DMS153 (cell line): ENCODE results near the gene KCNQ1OT1.

ENCODE experiments used
- DNase-seq: peaks from one replicate; lab custom pipeline; 2025; lab: John Stamatoyannopoulos, UW

The KCNQ1OT1 gene

GRCh38 chr11:2699531-2700414 lies at the start of gene KCNQ1OT1:
Gene KCNQ1OT1 (minus strand): TSS chr11:2699994.
- DNase-seq, result peak; percentile 88

- DNase-seq, result no peak
These were observed 49.2 kb upstream of the KCNQ1OT1 start for GRCh38 chr11:2748814-2749554.

DNA sequence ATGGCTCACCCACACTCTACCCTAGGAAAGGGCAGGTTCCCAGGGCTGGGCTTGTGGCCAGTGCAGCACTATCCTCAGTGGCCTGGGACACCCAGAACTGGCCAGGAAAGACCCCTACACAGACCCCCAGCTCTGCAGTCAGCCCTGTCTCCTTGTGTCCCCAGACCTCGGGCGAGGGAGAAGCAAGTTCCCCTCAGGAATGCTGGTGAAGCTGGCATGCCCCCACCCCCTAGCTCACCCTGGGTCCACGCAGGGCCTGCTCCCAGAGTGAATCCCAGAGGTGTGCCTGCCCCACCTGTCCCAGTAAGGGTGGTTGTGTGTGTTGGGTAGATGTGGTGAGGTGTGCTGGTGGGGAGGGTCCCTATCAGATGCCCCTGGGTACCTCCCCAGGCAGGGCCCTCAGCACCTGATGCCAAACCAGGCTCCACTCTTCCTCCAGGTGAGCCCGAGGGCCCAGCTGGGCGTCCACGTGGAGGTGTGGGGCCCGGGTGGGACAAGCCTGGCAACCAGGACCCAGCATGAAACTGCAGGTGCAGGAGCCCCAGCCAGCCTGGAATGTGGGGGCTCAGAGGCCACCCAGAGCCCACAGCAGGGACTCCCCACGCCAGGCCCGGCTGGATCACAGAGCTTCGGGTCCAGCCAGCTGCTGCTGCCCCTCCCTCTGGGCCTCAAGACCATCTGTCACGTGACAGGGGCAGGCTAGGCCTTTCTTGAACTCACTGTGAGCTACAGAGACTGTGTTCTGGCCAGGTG lies 48.4 kb upstream of the KCNQ1OT1 start:
- DNase-seq, result no peak

GRCh38 chr11:2747248-2748027 lies 47.6 kb upstream of the KCNQ1OT1 start:
- no peak for DNase-seq

DNA sequence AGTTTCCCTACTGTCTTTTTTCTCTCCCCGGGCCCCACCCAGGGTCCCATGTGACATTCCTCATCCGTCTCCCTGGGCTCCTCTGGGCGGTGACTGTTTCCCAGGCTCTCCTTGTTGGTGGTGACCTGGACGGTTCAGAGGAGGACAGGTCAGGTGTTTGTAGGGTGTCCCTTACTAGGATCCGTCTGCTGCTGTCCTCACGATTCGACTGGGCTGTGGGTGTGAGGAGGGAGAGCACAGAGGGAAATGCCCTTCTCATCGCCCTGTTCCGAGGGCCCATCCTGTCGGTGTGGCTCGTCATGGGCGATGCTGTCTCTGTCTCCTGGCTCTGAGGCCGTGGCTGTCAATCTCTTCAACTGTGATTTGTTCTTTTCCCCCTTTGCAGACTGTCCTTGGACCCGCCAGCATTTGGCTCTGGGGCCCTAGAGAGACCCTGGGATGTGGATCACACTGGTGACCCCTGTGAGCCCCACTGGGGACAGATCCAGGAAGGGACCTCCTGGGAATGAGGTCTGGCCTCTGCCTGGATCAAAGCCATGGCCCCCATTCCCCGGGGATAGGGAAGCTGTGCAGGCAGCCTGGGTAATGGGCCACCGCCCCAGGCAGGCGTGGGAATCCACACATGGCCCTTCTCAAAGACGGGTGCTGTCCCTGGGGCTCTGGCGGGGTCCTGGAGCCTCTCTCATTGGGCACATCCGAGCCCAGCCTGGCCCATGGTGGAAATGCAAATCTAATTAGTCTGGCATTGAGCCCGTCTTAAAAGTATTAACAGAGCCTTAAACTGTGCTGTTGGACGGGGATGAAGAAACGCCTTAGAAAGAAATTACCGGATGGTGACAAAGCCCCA lies 46.8 kb upstream of the KCNQ1OT1 start:
- no peak for DNase-seq

DNA sequence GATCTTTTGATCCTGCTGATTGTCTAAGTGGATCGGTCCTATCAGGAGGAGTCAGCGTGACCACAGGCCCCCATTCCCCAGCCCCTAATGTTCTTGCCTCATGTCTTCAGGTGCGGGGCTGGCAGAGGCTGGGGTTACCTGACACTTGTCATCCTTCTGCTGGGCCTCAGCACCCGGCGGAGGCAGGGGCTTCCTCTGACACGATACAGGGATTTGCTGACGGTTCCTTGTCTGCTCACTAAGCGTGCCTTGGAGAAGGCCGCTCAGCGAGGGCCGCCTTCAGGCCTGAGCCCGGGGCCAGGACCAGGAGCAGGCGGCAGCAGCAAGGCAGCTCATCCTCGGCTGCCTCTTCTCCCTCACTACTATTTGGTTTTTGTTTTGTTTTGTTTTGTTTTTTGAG lies 45.7 kb upstream of the KCNQ1OT1 start:
- no peak for DNase-seq

GRCh38 chr11:2744166-2744565 lies 44.4 kb upstream of the KCNQ1OT1 start:
- no peak for DNase-seq

- DNase-seq, result no peak
These were observed 43.8 kb upstream of the KCNQ1OT1 start for GRCh38 chr11:2743427-2744110.

DNA sequence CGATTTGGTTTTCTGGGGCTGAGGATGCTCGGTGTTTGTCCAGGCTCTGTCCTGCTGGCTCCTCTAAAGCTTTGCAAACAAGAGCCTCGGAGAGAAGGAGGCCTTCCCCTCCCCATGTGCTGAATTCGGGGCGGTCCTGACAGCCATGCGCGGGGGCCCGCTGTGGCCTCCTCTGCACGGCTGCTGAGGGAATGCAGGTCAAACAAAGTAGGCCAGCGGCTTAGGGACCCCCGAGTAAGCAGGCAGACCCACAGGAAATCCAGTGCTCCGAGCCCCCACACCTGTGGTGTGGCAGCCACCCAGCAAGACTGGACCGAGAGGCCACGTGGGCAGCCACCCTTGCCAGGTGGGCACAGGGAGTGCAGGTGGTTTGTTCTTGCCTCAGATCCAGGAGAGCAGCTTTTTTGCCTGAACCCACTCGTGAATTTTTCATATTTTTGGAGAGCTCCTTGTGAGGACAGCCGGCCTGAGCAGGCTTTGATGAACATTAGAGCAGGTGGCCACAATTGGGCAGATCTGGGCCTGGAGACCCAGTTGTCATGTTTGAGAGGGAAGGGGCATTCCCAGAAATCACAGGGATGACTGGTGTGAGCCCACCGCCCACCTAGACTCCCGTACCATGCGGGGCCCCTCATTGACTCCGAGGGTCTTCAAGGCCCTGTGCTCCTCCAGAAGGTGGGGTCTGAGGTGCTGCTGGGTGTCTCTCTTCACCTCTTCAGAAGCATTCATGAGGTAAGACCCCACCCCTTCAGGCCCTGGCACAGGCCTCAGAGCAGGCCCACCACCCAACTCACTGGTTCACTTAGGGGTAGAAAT lies 43.0 kb upstream of the KCNQ1OT1 start:
- no peak for DNase-seq

- no peak for DNase-seq
These were observed 42.4 kb upstream of the KCNQ1OT1 start for GRCh38 chr11:2742201-2742600.

GRCh38 chr11:2741377-2742131 lies 41.8 kb upstream of the KCNQ1OT1 start:
- DNase-seq, result no peak

GRCh38 chr11:2741006-2741376 lies 41.2 kb upstream of the KCNQ1OT1 start:
- no peak for DNase-seq

GRCh38 chr11:2740275-2740940 lies 40.6 kb upstream of the KCNQ1OT1 start:
- DNase-seq, result no peak

- no peak for DNase-seq
These were observed 39.9 kb upstream of the KCNQ1OT1 start for GRCh38 chr11:2739531-2740274.

DNA sequence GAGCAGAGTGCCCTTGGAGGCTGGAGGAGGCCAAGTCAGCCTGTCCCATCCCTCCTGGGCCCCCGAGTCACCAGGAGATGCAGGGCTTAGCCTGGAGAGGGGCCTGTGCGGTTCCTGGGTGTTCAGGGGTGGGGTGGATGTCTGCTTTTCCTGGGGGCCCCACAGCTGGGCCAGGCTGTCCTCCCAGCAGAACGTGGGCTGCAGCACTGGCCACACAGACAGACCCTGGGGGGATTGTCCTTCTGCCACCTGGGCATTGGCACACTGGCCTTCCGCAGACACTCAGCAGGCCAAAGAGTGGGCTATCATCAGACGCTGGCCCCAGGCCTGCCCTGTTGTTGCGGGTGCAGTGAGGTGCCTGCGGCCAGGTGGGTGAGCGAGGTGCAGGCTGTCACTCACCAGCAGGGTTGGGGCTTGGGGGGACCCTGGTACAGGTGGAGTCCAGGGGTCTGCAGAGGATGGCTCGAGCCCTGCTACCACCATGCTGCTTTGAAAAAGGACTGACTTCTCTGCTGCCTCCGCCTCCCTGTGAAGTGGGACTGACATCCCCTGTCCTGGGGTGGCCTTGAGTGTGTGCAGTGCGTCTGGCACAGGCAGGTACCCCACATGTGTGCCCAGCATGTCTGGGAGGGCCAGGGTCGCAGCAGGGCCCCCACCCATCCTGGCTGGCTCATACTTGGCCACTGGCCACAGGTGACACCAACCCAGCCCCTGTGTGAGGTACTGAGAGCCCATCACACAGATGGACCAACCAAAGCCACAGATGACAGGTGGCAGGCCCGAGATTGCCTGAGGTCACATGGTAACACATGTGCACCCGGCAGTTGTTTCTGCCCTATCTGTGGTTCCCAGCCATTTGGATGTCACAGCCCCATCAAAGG lies 39.0 kb upstream of the KCNQ1OT1 start:
- DNase-seq, result no peak

DNA sequence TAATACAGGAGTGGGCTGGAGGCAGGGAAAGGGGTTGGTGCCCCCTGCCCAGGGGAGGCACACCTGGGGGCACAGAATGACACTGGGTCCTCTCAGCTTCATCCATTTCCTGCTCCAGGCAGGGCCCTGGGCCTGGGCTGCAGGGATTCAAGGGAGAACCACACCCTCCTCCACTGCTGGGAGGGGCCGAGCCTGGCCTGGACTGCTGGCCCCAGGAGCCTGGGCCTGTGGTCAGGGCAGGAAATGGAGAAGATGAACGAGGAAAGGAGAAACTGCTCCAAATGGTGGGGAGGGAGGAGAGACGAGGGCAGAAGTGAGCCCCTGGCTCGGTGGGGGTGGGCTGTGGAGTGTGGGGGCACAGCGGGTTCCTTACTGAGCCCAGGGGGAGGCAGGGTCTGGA lies 38.1 kb upstream of the KCNQ1OT1 start:
- no peak for DNase-seq
